Measurements from ENCODE around the gene AIG1.

AIG1 gene

GRCh38 chr6:143213859-143214376, 153.2 kb downstream of the AIG1 start:
- H3K79me2 ChIP-seq (ENCODE audit: insufficient read depth, low read length), result no peaks in the 10 kb centered on the region
- H3K36me3 ChIP-seq (ENCODE audit: insufficient read depth, low read length), result no peaks in the 10 kb centered on the region
- no peaks in the 10 kb centered on the region for H3K9me2 ChIP-seq (ENCODE audit: low read depth, low read length)
- H3K9me3 ChIP-seq (ENCODE audit: low read length), result no peaks in the 10 kb centered on the region
- H3K4me1 ChIP-seq (ENCODE audit: insufficient read depth, low read length, severe bottlenecking), result no peaks in the 10 kb centered on the region
- no peaks in the 10 kb centered on the region for H3F3A ChIP-seq (ENCODE audit: insufficient read depth, low read length)
- H3K4me2 ChIP-seq (ENCODE audit: low read length), result no peak overlapping the region
- no peak overlapping the region for H3K9ac ChIP-seq (ENCODE audit: low read length)
- H2AFZ ChIP-seq (ENCODE audit: low read length), result no peak overlapping the region
- no peaks in the 10 kb centered on the region for H4K20me1 ChIP-seq (ENCODE audit: insufficient read depth, low read length)
- no peak for TF ChIP-seq EZH2 (IDR thresholded peaks at IDR 0.05; ENCODE audit: borderline replicate concordance, low read length)
- TF ChIP-seq CTCF (IDR thresholded peaks at IDR 0.05; ENCODE audit: low read length), result no peak
- no peak overlapping the region for H3K4me3 ChIP-seq (ENCODE audit: low read depth, low read length, poor library complexity, severe bottlenecking)
- no peaks in the 10 kb centered on the region for H3K27me3 ChIP-seq (ENCODE audit: insufficient read depth, low read length)
- no peak overlapping the region for H3K27ac ChIP-seq (ENCODE audit: low read depth, low read length, poor library complexity, severe bottlenecking)

GRCh38 chr6:143215363-143215762, 154.7 kb downstream of the AIG1 start:
- H3K4me2 ChIP-seq (ENCODE audit: low read length), result no peak overlapping the region
- no peaks in the 10 kb centered on the region for H3K9me3 ChIP-seq (ENCODE audit: low read length)
- H3K27me3 ChIP-seq (ENCODE audit: insufficient read depth, low read length), result no peaks in the 10 kb centered on the region
- TF ChIP-seq EZH2 (IDR thresholded peaks at IDR 0.05; ENCODE audit: borderline replicate concordance, low read length) (no peak), CTCF (IDR thresholded peaks at IDR 0.05; ENCODE audit: low read length) (no peak)
- H3K79me2 ChIP-seq (ENCODE audit: insufficient read depth, low read length), result no peaks in the 10 kb centered on the region
- no peaks in the 10 kb centered on the region for H3K9me2 ChIP-seq (ENCODE audit: low read depth, low read length)
- H3F3A ChIP-seq (ENCODE audit: insufficient read depth, low read length), result no peaks in the 10 kb centered on the region
- no peaks in the 10 kb centered on the region for H3K4me1 ChIP-seq (ENCODE audit: insufficient read depth, low read length, severe bottlenecking)
- H3K9ac ChIP-seq (ENCODE audit: low read length), result no peak overlapping the region
- H3K27ac ChIP-seq (ENCODE audit: low read depth, low read length, poor library complexity, severe bottlenecking), result no peak overlapping the region
- H3K36me3 ChIP-seq (ENCODE audit: insufficient read depth, low read length), result no peaks in the 10 kb centered on the region
- no peaks in the 10 kb centered on the region for H4K20me1 ChIP-seq (ENCODE audit: insufficient read depth, low read length)
- H3K4me3 ChIP-seq (ENCODE audit: low read depth, low read length, poor library complexity, severe bottlenecking), result no peak overlapping the region
- no peak overlapping the region for H2AFZ ChIP-seq (ENCODE audit: low read length)

- H3K27me3 ChIP-seq (ENCODE audit: insufficient read depth, low read length), result no peaks in the 10 kb centered on the region
- H3K4me1 ChIP-seq (ENCODE audit: insufficient read depth, low read length, severe bottlenecking), result no peaks in the 10 kb centered on the region
- H3K79me2 ChIP-seq (ENCODE audit: insufficient read depth, low read length), result no peaks in the 10 kb centered on the region
- no peaks in the 10 kb centered on the region for H3F3A ChIP-seq (ENCODE audit: insufficient read depth, low read length)
- H3K27ac ChIP-seq (ENCODE audit: low read depth, low read length, poor library complexity, severe bottlenecking), result no peak overlapping the region
- H4K20me1 ChIP-seq (ENCODE audit: insufficient read depth, low read length), result no peaks in the 10 kb centered on the region
- no peaks in the 10 kb centered on the region for H3K9me2 ChIP-seq (ENCODE audit: low read depth, low read length)
- H3K9me3 ChIP-seq (ENCODE audit: low read length), result no peaks in the 10 kb centered on the region
- no peak overlapping the region for H3K4me2 ChIP-seq (ENCODE audit: low read length)
- TF ChIP-seq CTCF (IDR thresholded peaks at IDR 0.05; ENCODE audit: low read length) (no peak), EZH2 (IDR thresholded peaks at IDR 0.05; ENCODE audit: borderline replicate concordance, low read length) (no peak)
- no peaks in the 10 kb centered on the region for H3K36me3 ChIP-seq (ENCODE audit: insufficient read depth, low read length)
- H3K9ac ChIP-seq (ENCODE audit: low read length), result no peak overlapping the region
- no peak overlapping the region for H2AFZ ChIP-seq (ENCODE audit: low read length)
- no peak overlapping the region for H3K4me3 ChIP-seq (ENCODE audit: low read depth, low read length, poor library complexity, severe bottlenecking)
Observed at GRCh38 chr6:143215771-143216170, 155.1 kb downstream of the AIG1 start.

All from OCI-LY1 (cell line).